A549 (cell line): ENCODE data around the gene EXTL1. TPM values are rescaled to one million over a fixed set of nuclear protein-coding genes. Genes with fewer than 3 reads are reported as not detected.

Experiments
- ATAC-seq, 2 experiments: fragments of 200-7000 bp in 1 of 2; fragments of >200 bp in 1 of 2; cut with Nextera tagmentation in 1 of 2; cut with Tn5 transposase in 1 of 2; 3 replicates each; pipeline versions ENCODE4 v1.8.0 to v1.9.1; 2018 to 2020; ENCODE audit warnings: mild to moderate bottlenecking in 1 of 2, moderate library complexity in 1 of 2
- CTCF ChIA-PET: fragments of 300-600 bp; sonication (Branson Sonifier 250); formaldehyde crosslinking; extraction: SDS; loops from one replicate; lab custom pipeline; 2021; ENCODE audit warnings: antibody characterized with exemption, inconsistent platforms; lab: Yijun Ruan, JAX
- POLR2A ChIA-PET: fragments of 350-600 bp; formaldehyde crosslinking; extraction: SDS; loops from one replicate; lab custom pipeline; 2021; ENCODE audit warnings: antibody characterized with exemption, inconsistent platforms; lab: Yijun Ruan, JAX
- DNase-seq, 2 experiments: peaks; one replicate each; pipeline versions ENCODE4 v3.0.0 to v3.0.0-alpha.2; 2011 to 2016; ENCODE audit warnings: low read depth in 1 of 2, low spot score in 1 of 2
- FAIRE-seq: peaks from 2 replicates; lab custom pipeline; 2011; peaks lifted over from hg19 to GRCh38; lab: Jason Lieb, UNC
- H3K27ac ChIP-seq, 2 experiments: fragments of >200 bp; sonication (Bioruptor Twin); formaldehyde crosslinking; 3 replicates each; pipeline ENCODE4 v1.5.1; 2016 to 2017
- H3K4me1 ChIP-seq: fragments of >200 bp; sonication (Bioruptor Twin); formaldehyde crosslinking; 3 replicates; pipeline ENCODE4 v1.6.1; 2016
- H3K4me2 ChIP-seq: fragments of >200 bp; sonication (Bioruptor Twin); formaldehyde crosslinking; 3 replicates; pipeline ENCODE4 v1.6.1; 2016
- H3K4me3 ChIP-seq: fragments of >200 bp; sonication (Bioruptor Twin); formaldehyde crosslinking; 3 replicates; pipeline ENCODE4 v1.5.1; 2016
- H3K9me3 ChIP-seq: fragments of >200 bp; sonication (Bioruptor Twin); formaldehyde crosslinking; 3 replicates; pipeline ENCODE4 v1.6.1; 2016
- BHLHE40 ChIP-seq: IDR thresholded peaks from 2 replicates; pipeline ENCODE4 v1.6.1; 2012; ENCODE audit warnings: low read depth, low read length, inconsistent platforms
- CBX8 ChIP-seq: fragments of 200-600 bp; sonication (generic); IDR thresholded peaks from 2 replicates; pipeline ENCODE4 v1.6.1; 2016
- CHD2 ChIP-seq: fragments of 150-350 bp; IDR thresholded peaks from 2 replicates; pipeline ENCODE4 v1.6.1; 2014; ENCODE audit warnings: low read length; ENCODE audit not compliant: partially characterized antibody
- CHD4 ChIP-seq: fragments of 200-600 bp; sonication (generic); IDR thresholded peaks from 2 replicates; pipeline ENCODE4 v1.6.1; 2016; ENCODE audit warnings: antibody characterized with exemption, mild to moderate bottlenecking, borderline replicate concordance
- E2F6 ChIP-seq: IDR thresholded peaks from 2 replicates; pipeline ENCODE4 v1.6.1; 2012; ENCODE audit warnings: low read depth, borderline replicate concordance
- EHF ChIP-seq: fragments of 250-450 bp; sonication (Bioruptor Pico); IDR thresholded peaks from 2 replicates; pipeline ENCODE4 v1.5.0; 2020; ENCODE audit warnings: mild to moderate bottlenecking
- ELK1 ChIP-seq: fragments of 150-350 bp; IDR thresholded peaks from 2 replicates; pipeline ENCODE4 v1.6.1; 2014; ENCODE audit warnings: low read depth, mild to moderate bottlenecking, low read length
- EP300 ChIP-seq, 2 experiments: fragments of >200 bp; sonication (Bioruptor Twin); formaldehyde crosslinking; IDR thresholded peaks; 2 replicates in 1 of 2; 3 replicates in 1 of 2; pipeline ENCODE4 v1.6.1; 2016 to 2017
- ESRRA ChIP-seq: fragments of 150-350 bp; IDR thresholded peaks from 2 replicates; pipeline ENCODE4 v1.6.1; 2014; ENCODE audit warnings: mild to moderate bottlenecking, low read length, borderline replicate concordance
- FOSB ChIP-seq: fragments of 250-450 bp; sonication (Bioruptor Pico); IDR thresholded peaks from 2 replicates; pipeline ENCODE4 v1.5.0; 2020; ENCODE audit warnings: mild to moderate bottlenecking, moderate library complexity
- FOSL2 ChIP-seq, 2 experiments: fragments of 450-650 bp in 1 of 2; fragments of >200 bp in 1 of 2; sonication (Bioruptor Twin) in 1 of 2; formaldehyde crosslinking; IDR thresholded peaks; 2 replicates each; pipeline versions ENCODE4 v1.5.0 to v1.6.1; 2016 to 2020; ENCODE audit warnings: mild to moderate bottlenecking in 1 of 2, moderate library complexity in 1 of 2
- FOXS1 ChIP-seq: fragments of 250-450 bp; sonication (Bioruptor Pico); IDR thresholded peaks from 2 replicates; pipeline ENCODE4 v1.5.0; 2020; ENCODE audit warnings: mild to moderate bottlenecking, moderate library complexity
- GATA3 ChIP-seq: IDR thresholded peaks from 2 replicates; pipeline ENCODE4 v1.6.1; 2012; ENCODE audit warnings: borderline replicate concordance
- HDAC2 ChIP-seq: fragments of 200-600 bp; sonication (generic); IDR thresholded peaks from 2 replicates; pipeline ENCODE4 v1.6.1; 2016
- HMGXB4 ChIP-seq: fragments of 250-450 bp; sonication (Bioruptor Pico); IDR thresholded peaks from 2 replicates; pipeline ENCODE4 v1.5.0; 2021; ENCODE audit warnings: mild to moderate bottlenecking, moderate library complexity, borderline replicate concordance
- HOXA7 ChIP-seq: fragments of 250-450 bp; sonication (Bioruptor Pico); IDR thresholded peaks from 2 replicates; pipeline ENCODE4 v1.5.0; 2020; ENCODE audit warnings: mild to moderate bottlenecking, moderate library complexity
- HOXB5 ChIP-seq: fragments of 250-450 bp; sonication (Bioruptor Pico); IDR thresholded peaks from 2 replicates; pipeline ENCODE4 v1.5.0; 2020; ENCODE audit warnings: mild to moderate bottlenecking, moderate library complexity
- JUN ChIP-seq, 2 experiments: fragments of >200 bp; sonication (Bioruptor Twin); formaldehyde crosslinking; IDR thresholded peaks; 2 replicates in 1 of 2; 3 replicates in 1 of 2; pipeline ENCODE4 v1.6.1; 2016 to 2017
- JUNB ChIP-seq: fragments of >200 bp; sonication (Bioruptor Twin); formaldehyde crosslinking; IDR thresholded peaks from 2 replicates; pipeline ENCODE4 v1.6.1; 2016
- KDM5A ChIP-seq: fragments of 200-600 bp; sonication (generic); IDR thresholded peaks from 2 replicates; pipeline ENCODE4 v1.6.1; 2016; ENCODE audit warnings: antibody characterized with exemption, mild to moderate bottlenecking
- MYC ChIP-seq: IDR thresholded peaks from 2 replicates; pipeline ENCODE4 v1.6.1; 2012; ENCODE audit warnings: mild to moderate bottlenecking, inconsistent platforms, low read length, improper control_type of control experiment, borderline replicate concordance
- NFE2L2 ChIP-seq: fragments of 150-350 bp; conservative IDR thresholded peaks from 2 replicates; pipeline ENCODE4 v1.6.1; 2014; ENCODE audit warnings: low read length
- NPAS2 ChIP-seq: fragments of 250-450 bp; sonication (Bioruptor Pico); IDR thresholded peaks from 2 replicates; pipeline ENCODE4 v1.8.0; 2022; ENCODE audit warnings: mild to moderate bottlenecking, moderate library complexity, borderline replicate concordance
- NR3C1 ChIP-seq: fragments of >200 bp; sonication (Bioruptor Twin); formaldehyde crosslinking; IDR thresholded peaks from 3 replicates; pipeline ENCODE4 v1.6.1; 2017
- PHF8 ChIP-seq: fragments of 200-600 bp; sonication (generic); IDR thresholded peaks from 2 replicates; pipeline ENCODE4 v1.6.1; 2016; ENCODE audit warnings: low read depth, mild to moderate bottlenecking, antibody characterized with exemption, moderate library complexity, borderline replicate concordance
- POLR2A ChIP-seq: IDR thresholded peaks from 2 replicates; pipeline ENCODE4 v1.6.1; 2012; ENCODE audit warnings: mild to moderate bottlenecking, low read length
- RAD21 ChIP-seq, 2 experiments: fragments of >200 bp in 1 of 2; sonication (Bioruptor Twin) in 1 of 2; formaldehyde crosslinking in 1 of 2; IDR thresholded peaks in 1 of 2; conservative IDR thresholded peaks in 1 of 2; 2 replicates in 1 of 2; 3 replicates in 1 of 2; pipeline ENCODE4 v1.6.1; 2012 to 2018; ENCODE audit warnings: inconsistent platforms in 1 of 2
- RFX5 ChIP-seq: fragments of 450-650 bp; IDR thresholded peaks from 2 replicates; pipeline ENCODE4 v1.7.1; 2014; ENCODE audit warnings: antibody characterized with exemption, mild to moderate bottlenecking, moderate library complexity
- RNF2 ChIP-seq: fragments of 200-600 bp; sonication (generic); IDR thresholded peaks from 2 replicates; pipeline ENCODE4 v1.6.1; 2016; ENCODE audit warnings: low read depth, mild to moderate bottlenecking, antibody characterized with exemption, moderate library complexity, borderline replicate concordance
- SREBF2 ChIP-seq: fragments of 450-650 bp; IDR thresholded peaks from 2 replicates; pipeline ENCODE4 v1.6.1; 2014; ENCODE audit warnings: mild to moderate bottlenecking, moderate library complexity
- USF2 ChIP-seq: fragments of 450-650 bp; IDR thresholded peaks from 2 replicates; pipeline ENCODE4 v1.6.1; 2014; ENCODE audit warnings: antibody characterized with exemption
- ZC3H11A ChIP-seq: fragments of 450-650 bp; IDR thresholded peaks from 2 replicates; pipeline ENCODE4 v1.6.1; 2014; ENCODE audit warnings: antibody characterized with exemption, mild to moderate bottlenecking
- ZNF302 ChIP-seq: fragments of 250-450 bp; sonication (Bioruptor Pico); IDR thresholded peaks from 2 replicates; pipeline ENCODE4 v1.9.0; 2021; ENCODE audit warnings: inconsistent platforms, mild to moderate bottlenecking, moderate library complexity
- ZSCAN20 ChIP-seq: fragments of 250-450 bp; sonication (Bioruptor Pico); IDR thresholded peaks from 2 replicates; pipeline ENCODE4 v1.8.0; 2022; ENCODE audit warnings: mild to moderate bottlenecking, moderate library complexity
- WGBS: methylation state at CpG from one replicate; pipeline ENCODE4 v1.1.6; 2017; ENCODE audit errors: missing lambda C conversion rate; 5-methylcytosine and 5-hydroxymethylcytosine counted together
- polyA minus RNA-seq: library from RNA; depleted of rRNA, polyadenylated mRNA; stranded (reverse); fragments of >200 nt; gene quantifications from 2 replicates; pipeline ENCODE4 v1.2.3, GENCODE V29; 2011; rRNA and poly(A)+ RNA removed
- polyA plus RNA-seq, 4 experiments: library from polyadenylated mRNA; depleted of rRNA in 3 of 4; stranded (reverse); fragments of >200 nt; fragmentation: RNase III in 1 of 4; extraction: RNeasy Plus Mini Kit Qiagen cat#74134 plus additional on column Dnase treatment in 1 of 4; gene quantifications; 2 replicates in 3 of 4; 3 replicates in 1 of 4; pipeline ENCODE4 v1.2.3, GENCODE V29; 2011 to 2017

EXTL1 gene
- polyA plus RNA-seq (2011; rRNA removed) (0.03 and 0.09 TPM in 2 replicates), polyA plus RNA-seq (2017; fragmentation: RNase III; extraction: RNeasy Plus Mini Kit Qiagen cat#74134 plus additional on column Dnase treatment) (0.04 to 0.07 TPM in 2 of 3 replicates, not detected in the other), polyA minus RNA-seq (0.15 TPM in 1 of 2 replicates, not detected in the other)
- polyA plus RNA-seq (2012; cell fraction: cytosol; rRNA removed) = 0.03 TPM in 2 replicates
- polyA plus RNA-seq (2012; cell fraction: nucleus; rRNA removed) = 0.09 and 0.10 TPM in 2 replicates

GRCh38 chr1:26021647-26022403, at the start of gene EXTL1:
TSS of gene EXTL1 (plus strand) at chr1:26021775. CDS start at chr1:26022647, 872 bp downstream.
- 53% methylated on average over 9 of the region's 15 CpGs for WGBS
- Histone ChIP-seq H3K4me1 (no peaks in the 10 kb centered on the region), H3K9me3 (no peaks in the 10 kb centered on the region), H3K4me3 (no peak within 1 kb of the TSS), H3K27ac (no peak within 1 kb of the TSS), H3K4me2 (no peak within 1 kb of the TSS)
- no peak for FAIRE-seq
- peak in 1 of 2 experiments; percentile 57; a peak in 3 of 6 replicates for ATAC-seq
- no peak for DNase-seq
- POLR2A ChIA-PET = interaction anchor here (0.7 kb wide), 1 partner anchor 96 kb away, joined by 3 read pairs; no protein-coding TSS in a partner anchor
- TF ChIP-seq FOSL2 (IDR thresholded peaks at IDR 0.05) (no peak), FOSL2 (CRISPR knock-in tag; IDR thresholded peaks at IDR 0.05) (no peak), POLR2A (no peak), HDAC2 (no peak), RNF2 (no peak), CBX8 (no peak), RFX5 (no peak), ELK1 (no peak), CHD2 (no peak), HOXB5 (no peak), ZNF302 (CRISPR knock-in tag) (no peak), FOSB (CRISPR knock-in tag) (no peak), MYC (no peak), NFE2L2 (no peak), ZC3H11A (no peak), HMGXB4 (CRISPR knock-in tag) (no peak), ZSCAN20 (CRISPR knock-in tag) (no peak), KDM5A (no peak), NR3C1 (no peak), HOXA7 (CRISPR knock-in tag) (no peak), SREBF2 (no peak)
- CTCF ChIA-PET = interaction anchor here (0.9 to 1.9 kb wide), 5 partner anchors 12 to 185 kb away, joined by 3 to 8 read pairs (median 4); partner anchors contain the start of gene PAFAH2

- Histone ChIP-seq H3K4me2 (no peak overlapping the region), H3K4me3 (no peak overlapping the region), H3K27ac (no peak overlapping the region), H3K4me1 (no peaks in the 10 kb centered on the region), H3K9me3 (no peaks in the 10 kb centered on the region)
- ChIA-PET POLR2A (no interaction called here), CTCF (no interaction called here)
- ATAC-seq = no peak
- no peak for TF ChIP-seq PHF8
- TF ChIP-seq EHF (CRISPR knock-in tag) = no peak
- no peak for TF ChIP-seq RAD21 (conservative IDR thresholded peaks at IDR 0.05 in 1 of 2, IDR thresholded peaks at IDR 0.05 in 1 of 2)
- TF ChIP-seq CBX8 = no peak
- no peak for TF ChIP-seq GATA3
- TF ChIP-seq JUN (IDR thresholded peaks at IDR 0.05) = no peak
- TF ChIP-seq USF2 = no peak
- TF ChIP-seq E2F6 = no peak
- no peak for TF ChIP-seq ESRRA
- TF ChIP-seq RFX5 = no peak
- no peak for TF ChIP-seq BHLHE40
- TF ChIP-seq NPAS2 = no peak
- no peak for TF ChIP-seq CHD4
- no peak for TF ChIP-seq HOXA7 (CRISPR knock-in tag)
- TF ChIP-seq JUNB = no peak
- no peak for TF ChIP-seq FOXS1 (CRISPR knock-in tag)
- TF ChIP-seq KDM5A = no peak
- no peak for TF ChIP-seq EP300 (IDR thresholded peaks at IDR 0.05)
- FAIRE-seq = no peak
- DNase-seq = no peak
- WGBS = 100% methylated on average over 1 of the region's 1 CpG
Measured at GRCh38 chr1:25971811-25972180, 49.8 kb upstream of the EXTL1 start.
